Testis (tissue), 2 donors: ENCODE measurements around the gene GLRX.

Experiments
- CTCF ChIP-seq, 3 experiments: fragments of 450-650 bp in 2 of 3; fragments of 200-600 bp in 1 of 3; sonication (generic) in 1 of 3; IDR thresholded peaks; one replicate each; pipeline ENCODE4 v1.5.1; 2016 to 2019; ENCODE audit warnings: antibody characterized with exemption in 3 of 3, mild to moderate bottlenecking in 2 of 3, moderate library complexity in 1 of 3
- POLR2A ChIP-seq: fragments of 450-650 bp; IDR thresholded peaks from one replicate; pipeline ENCODE4 v1.6.1; 2017; ENCODE audit warnings: antibody characterized with exemption, mild to moderate bottlenecking, moderate library complexity

- no peak for TF ChIP-seq CTCF (IDR thresholded peaks at IDR 0.05)
- no peak for TF ChIP-seq POLR2A
Observed at GRCh38 chr5:95864456-95864855, 41.9 kb upstream of the GLRX start.
